GM12878 (cell line): ENCODE data around the gene SLC15A3. TPM values are rescaled to one million over a fixed set of nuclear protein-coding genes. Genes with fewer than 3 reads are reported as not detected.

Experiments used
- ASH2L ChIP-seq: fragments of 300-600, 200-600 bp; sonication (generic); IDR thresholded peaks from 2 replicates; pipeline ENCODE4 v1.6.1; 2017; ENCODE audit warnings: low read depth, mild to moderate bottlenecking, borderline replicate concordance
- BMI1 ChIP-seq: fragments of 450-650 bp; IDR thresholded peaks from 2 replicates; pipeline ENCODE4 v1.6.1; 2016; ENCODE audit warnings: mild to moderate bottlenecking, moderate library complexity, borderline replicate concordance
- CBX3 ChIP-seq: fragments of 200-600 bp; sonication (generic); IDR thresholded peaks from 2 replicates; pipeline ENCODE4 v1.6.1; 2016; ENCODE audit warnings: low read depth, borderline replicate concordance
- CHD4 ChIP-seq: fragments of 200-600 bp; sonication (generic); IDR thresholded peaks from 2 replicates; pipeline ENCODE4 v1.6.1; 2016; ENCODE audit warnings: mild to moderate bottlenecking
- ETV6 ChIP-seq, 2 experiments: fragments of 450-650 bp in 1 of 2; IDR thresholded peaks in 1 of 2; conservative IDR thresholded peaks in 1 of 2; 2 replicates each; pipeline ENCODE4 v1.6.1; 2014; ENCODE audit warnings: antibody characterized with exemption in 1 of 2, borderline replicate concordance in 1 of 2, low read depth in 1 of 2, mild to moderate bottlenecking in 1 of 2, moderate library complexity in 1 of 2
- NFYB ChIP-seq: IDR thresholded peaks from 2 replicates; pipeline ENCODE4 v1.6.1; 2011; ENCODE audit warnings: low read depth, mild to moderate bottlenecking, low read length, improper control_type of control experiment, moderate library complexity; ENCODE audit not compliant: insufficient read depth
- POLR2A ChIP-seq: IDR thresholded peaks from 2 replicates; pipeline ENCODE4 v1.6.1; 2011; ENCODE audit warnings: low read depth, mild to moderate bottlenecking, low read length
- RBBP5 ChIP-seq: fragments of 200-600 bp; sonication (generic); conservative IDR thresholded peaks from 2 replicates; pipeline ENCODE4 v1.6.1; 2016
- SREBF1 ChIP-seq: IDR thresholded peaks from 2 replicates; pipeline ENCODE4 v1.6.1; 2012; ENCODE audit warnings: mild to moderate bottlenecking, low read length
- ZBED1 ChIP-seq: IDR thresholded peaks from 2 replicates; pipeline ENCODE4 v1.6.1; 2016; ENCODE audit warnings: borderline replicate concordance
- ZNF207 ChIP-seq: fragments of 450-650 bp; IDR thresholded peaks from 2 replicates; pipeline ENCODE4 v1.6.1; 2014; ENCODE audit warnings: antibody characterized with exemption, mild to moderate bottlenecking, borderline replicate concordance
- ZNF24 ChIP-seq: fragments of 450-650 bp; IDR thresholded peaks from 2 replicates; pipeline ENCODE4 v1.6.1; 2017; ENCODE audit warnings: antibody characterized with exemption, mild to moderate bottlenecking
- polyA plus RNA-seq, 11 experiments: library from polyadenylated mRNA; depleted of rRNA in 4 of 11; unstranded in 6 of 11; stranded (reverse) in 5 of 11; fragments of >200 nt; fragmentation: Nextera tagmentation in 4 of 11; fragmentation: Illumina TruSeq in 1 of 11; extraction: Ambion mirVana in 4 of 11; extraction: Trizol in 1 of 11; gene quantifications; 1 replicate in 1 of 11; 2 replicates in 10 of 11; pipeline versions ENCODE4 v1.2.1 to v1.2.3, GENCODE V29; 2011 to 2016; ENCODE audit warnings: inconsistent platforms in 2 of 11, missing spikeins in 2 of 11, low read depth in 1 of 11
- total RNA-seq, 4 experiments: library from RNA; depleted of rRNA in 3 of 4; stranded (reverse); fragments of >200 nt in 3 of 4; fragmentation: Illumina TruSeq in 1 of 4; extraction: Trizol in 1 of 4; gene quantifications; 2 replicates each; pipeline versions ENCODE4 v1.2.1 to v1.2.3, GENCODE V29; 2013 to 2021
- TF ChIP-seq, protein P1 (sequence below): fragments of 450-650 bp; IDR thresholded peaks from 2 replicates; pipeline ENCODE4 v1.6.1; 2014; ENCODE audit warnings: mild to moderate bottlenecking
- TF ChIP-seq, protein P2 (sequence below): IDR thresholded peaks from 2 replicates; pipeline ENCODE4 v1.6.1; 2012; ENCODE audit warnings: low read depth, low read length, improper control_type of control experiment
- TF ChIP-seq, protein P3 (sequence below): fragments of 450-650 bp; formaldehyde crosslinking; IDR thresholded peaks from 2 replicates; pipeline ENCODE4 v1.4.0; 2020; ENCODE audit warnings: mild to moderate bottlenecking, moderate library complexity
- TF ChIP-seq, protein P4 (sequence below): fragments of 450-650 bp; IDR thresholded peaks from 2 replicates; pipeline ENCODE4 v1.6.1; 2016; ENCODE audit warnings: mild to moderate bottlenecking
- TF ChIP-seq, protein P5 (sequence below): fragments of 450-650 bp; conservative IDR thresholded peaks from 2 replicates; pipeline ENCODE4 v1.6.1; 2017; ENCODE audit warnings: mild to moderate bottlenecking, moderate library complexity
- TF ChIP-seq, protein P6 (sequence below): fragments of 450-650 bp; IDR thresholded peaks from 2 replicates; pipeline ENCODE4 v1.6.1; 2016; ENCODE audit warnings: mild to moderate bottlenecking
- TF ChIP-seq, protein P7 (sequence below): IDR thresholded peaks from 2 replicates; pipeline ENCODE4 v1.6.1; 2012; ENCODE audit warnings: low read depth, low read length, improper control_type of control experiment

The SLC15A3 gene
- total and polyA plus RNA-seq, 10 of the 15 experiments (the other 5 are each of a cell fraction or from before 2014, with no cell fraction given), result 17.7 to 102 (median 55.8) TPM

DNA sequence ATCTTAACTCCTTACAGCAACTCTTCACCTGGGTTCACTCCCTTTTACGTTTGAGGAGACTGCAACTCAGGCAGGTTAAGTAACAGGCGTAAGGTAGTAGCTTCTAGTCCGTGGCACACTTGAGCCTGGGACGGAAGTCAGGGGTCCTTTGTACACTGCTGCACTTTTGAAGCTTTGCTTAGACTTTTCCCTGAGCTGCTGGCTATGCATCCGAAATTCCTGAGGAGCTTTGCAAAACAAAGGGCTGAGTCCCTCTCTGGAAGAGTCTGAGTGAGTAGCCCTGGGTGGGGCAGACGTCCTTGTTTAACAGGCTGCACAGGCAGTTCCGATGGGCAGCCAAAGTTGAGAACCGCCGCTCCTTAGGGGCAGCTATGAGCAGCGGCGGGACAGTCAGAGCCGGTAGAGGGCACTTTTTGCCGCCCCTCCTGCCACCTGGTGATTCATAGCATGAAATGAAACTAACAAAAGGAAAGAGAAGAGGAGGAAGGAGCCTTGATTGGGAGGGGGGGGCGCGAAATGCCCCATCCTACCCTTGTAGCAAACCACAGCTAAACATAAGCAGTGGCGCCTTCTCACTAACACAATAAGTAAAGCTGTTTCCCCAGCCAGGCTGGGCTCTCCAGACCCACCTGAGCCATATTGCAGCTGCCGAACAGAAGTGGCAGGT, 36.6 kb downstream of the SLC15A3 start (continued):
- TF ChIP-seq, protein P1, sequence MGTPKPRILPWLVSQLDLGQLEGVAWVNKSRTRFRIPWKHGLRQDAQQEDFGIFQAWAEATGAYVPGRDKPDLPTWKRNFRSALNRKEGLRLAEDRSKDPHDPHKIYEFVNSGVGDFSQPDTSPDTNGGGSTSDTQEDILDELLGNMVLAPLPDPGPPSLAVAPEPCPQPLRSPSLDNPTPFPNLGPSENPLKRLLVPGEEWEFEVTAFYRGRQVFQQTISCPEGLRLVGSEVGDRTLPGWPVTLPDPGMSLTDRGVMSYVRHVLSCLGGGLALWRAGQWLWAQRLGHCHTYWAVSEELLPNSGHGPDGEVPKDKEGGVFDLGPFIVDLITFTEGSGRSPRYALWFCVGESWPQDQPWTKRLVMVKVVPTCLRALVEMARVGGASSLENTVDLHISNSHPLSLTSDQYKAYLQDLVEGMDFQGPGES, result no peak
- no peak for TF ChIP-seq ASH2L
- TF ChIP-seq CHD4, result no peak
- TF ChIP-seq ETV6 (conservative IDR thresholded peaks at IDR 0.05 in 1 of 2, IDR thresholded peaks at IDR 0.05 in 1 of 2; ENCODE audit: borderline replicate concordance in 1 of 2, low read depth in 1 of 2), result peak in 1 of 2 experiments; percentile 100; a peak in 2 of 4 replicates
- TF ChIP-seq, protein P2, sequence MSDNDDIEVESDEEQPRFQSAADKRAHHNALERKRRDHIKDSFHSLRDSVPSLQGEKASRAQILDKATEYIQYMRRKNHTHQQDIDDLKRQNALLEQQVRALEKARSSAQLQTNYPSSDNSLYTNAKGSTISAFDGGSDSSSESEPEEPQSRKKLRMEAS, result peak; percentile 64
- no peak for TF ChIP-seq NFYB
- TF ChIP-seq, protein P3, sequence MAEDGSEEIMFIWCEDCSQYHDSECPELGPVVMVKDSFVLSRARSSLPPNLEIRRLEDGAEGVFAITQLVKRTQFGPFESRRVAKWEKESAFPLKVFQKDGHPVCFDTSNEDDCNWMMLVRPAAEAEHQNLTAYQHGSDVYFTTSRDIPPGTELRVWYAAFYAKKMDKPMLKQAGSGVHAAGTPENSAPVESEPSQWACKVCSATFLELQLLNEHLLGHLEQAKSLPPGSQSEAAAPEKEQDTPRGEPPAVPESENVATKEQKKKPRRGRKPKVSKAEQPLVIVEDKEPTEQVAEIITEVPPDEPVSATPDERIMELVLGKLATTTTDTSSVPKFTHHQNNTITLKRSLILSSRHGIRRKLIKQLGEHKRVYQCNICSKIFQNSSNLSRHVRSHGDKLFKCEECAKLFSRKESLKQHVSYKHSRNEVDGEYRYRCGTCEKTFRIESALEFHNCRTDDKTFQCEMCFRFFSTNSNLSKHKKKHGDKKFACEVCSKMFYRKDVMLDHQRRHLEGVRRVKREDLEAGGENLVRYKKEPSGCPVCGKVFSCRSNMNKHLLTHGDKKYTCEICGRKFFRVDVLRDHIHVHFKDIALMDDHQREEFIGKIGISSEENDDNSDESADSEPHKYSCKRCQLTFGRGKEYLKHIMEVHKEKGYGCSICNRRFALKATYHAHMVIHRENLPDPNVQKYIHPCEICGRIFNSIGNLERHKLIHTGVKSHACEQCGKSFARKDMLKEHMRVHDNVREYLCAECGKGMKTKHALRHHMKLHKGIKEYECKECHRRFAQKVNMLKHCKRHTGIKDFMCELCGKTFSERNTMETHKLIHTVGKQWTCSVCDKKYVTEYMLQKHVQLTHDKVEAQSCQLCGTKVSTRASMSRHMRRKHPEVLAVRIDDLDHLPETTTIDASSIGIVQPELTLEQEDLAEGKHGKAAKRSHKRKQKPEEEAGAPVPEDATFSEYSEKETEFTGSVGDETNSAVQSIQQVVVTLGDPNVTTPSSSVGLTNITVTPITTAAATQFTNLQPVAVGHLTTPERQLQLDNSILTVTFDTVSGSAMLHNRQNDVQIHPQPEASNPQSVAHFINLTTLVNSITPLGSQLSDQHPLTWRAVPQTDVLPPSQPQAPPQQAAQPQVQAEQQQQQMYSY (CRISPR knock-in tag), result no peak
- 0 out of 2 replicates have a peak, but pooled peaks have one; percentile 24 for TF ChIP-seq ZBED1
- no peak for TF ChIP-seq CBX3
- TF ChIP-seq SREBF1, result peak; percentile 56; the same call in 1 of the 2 replicates
- TF ChIP-seq, protein P4, sequence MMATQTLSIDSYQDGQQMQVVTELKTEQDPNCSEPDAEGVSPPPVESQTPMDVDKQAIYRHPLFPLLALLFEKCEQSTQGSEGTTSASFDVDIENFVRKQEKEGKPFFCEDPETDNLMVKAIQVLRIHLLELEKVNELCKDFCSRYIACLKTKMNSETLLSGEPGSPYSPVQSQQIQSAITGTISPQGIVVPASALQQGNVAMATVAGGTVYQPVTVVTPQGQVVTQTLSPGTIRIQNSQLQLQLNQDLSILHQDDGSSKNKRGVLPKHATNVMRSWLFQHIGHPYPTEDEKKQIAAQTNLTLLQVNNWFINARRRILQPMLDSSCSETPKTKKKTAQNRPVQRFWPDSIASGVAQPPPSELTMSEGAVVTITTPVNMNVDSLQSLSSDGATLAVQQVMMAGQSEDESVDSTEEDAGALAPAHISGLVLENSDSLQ, result 0 out of 2 replicates have a peak, but pooled peaks have one; percentile 18
- TF ChIP-seq, protein P5, sequence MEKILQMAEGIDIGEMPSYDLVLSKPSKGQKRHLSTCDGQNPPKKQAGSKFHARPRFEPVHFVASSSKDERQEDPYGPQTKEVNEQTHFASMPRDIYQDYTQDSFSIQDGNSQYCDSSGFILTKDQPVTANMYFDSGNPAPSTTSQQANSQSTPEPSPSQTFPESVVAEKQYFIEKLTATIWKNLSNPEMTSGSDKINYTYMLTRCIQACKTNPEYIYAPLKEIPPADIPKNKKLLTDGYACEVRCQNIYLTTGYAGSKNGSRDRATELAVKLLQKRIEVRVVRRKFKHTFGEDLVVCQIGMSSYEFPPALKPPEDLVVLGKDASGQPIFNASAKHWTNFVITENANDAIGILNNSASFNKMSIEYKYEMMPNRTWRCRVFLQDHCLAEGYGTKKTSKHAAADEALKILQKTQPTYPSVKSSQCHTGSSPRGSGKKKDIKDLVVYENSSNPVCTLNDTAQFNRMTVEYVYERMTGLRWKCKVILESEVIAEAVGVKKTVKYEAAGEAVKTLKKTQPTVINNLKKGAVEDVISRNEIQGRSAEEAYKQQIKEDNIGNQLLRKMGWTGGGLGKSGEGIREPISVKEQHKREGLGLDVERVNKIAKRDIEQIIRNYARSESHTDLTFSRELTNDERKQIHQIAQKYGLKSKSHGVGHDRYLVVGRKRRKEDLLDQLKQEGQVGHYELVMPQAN, result peak; percentile 37
- no peak for TF ChIP-seq RBBP5
- TF ChIP-seq ZNF24, result no peak
- TF ChIP-seq POLR2A, result peak; percentile 31; the same call in 1 of the 2 replicates
- TF ChIP-seq, protein P6, sequence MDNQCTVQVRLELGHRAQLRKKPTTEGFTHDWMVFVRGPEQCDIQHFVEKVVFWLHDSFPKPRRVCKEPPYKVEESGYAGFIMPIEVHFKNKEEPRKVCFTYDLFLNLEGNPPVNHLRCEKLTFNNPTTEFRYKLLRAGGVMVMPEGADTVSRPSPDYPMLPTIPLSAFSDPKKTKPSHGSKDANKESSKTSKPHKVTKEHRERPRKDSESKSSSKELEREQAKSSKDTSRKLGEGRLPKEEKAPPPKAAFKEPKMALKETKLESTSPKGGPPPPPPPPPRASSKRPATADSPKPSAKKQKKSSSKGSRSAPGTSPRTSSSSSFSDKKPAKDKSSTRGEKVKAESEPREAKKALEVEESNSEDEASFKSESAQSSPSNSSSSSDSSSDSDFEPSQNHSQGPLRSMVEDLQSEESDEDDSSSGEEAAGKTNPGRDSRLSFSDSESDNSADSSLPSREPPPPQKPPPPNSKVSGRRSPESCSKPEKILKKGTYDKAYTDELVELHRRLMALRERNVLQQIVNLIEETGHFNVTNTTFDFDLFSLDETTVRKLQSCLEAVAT, result peak; percentile 75
- TF ChIP-seq ZNF207, result 0 out of 2 replicates have a peak, but pooled peaks have one; percentile 28
- no peak; the same call in 1 of the 2 replicates for TF ChIP-seq BMI1
- TF ChIP-seq, protein P7, sequence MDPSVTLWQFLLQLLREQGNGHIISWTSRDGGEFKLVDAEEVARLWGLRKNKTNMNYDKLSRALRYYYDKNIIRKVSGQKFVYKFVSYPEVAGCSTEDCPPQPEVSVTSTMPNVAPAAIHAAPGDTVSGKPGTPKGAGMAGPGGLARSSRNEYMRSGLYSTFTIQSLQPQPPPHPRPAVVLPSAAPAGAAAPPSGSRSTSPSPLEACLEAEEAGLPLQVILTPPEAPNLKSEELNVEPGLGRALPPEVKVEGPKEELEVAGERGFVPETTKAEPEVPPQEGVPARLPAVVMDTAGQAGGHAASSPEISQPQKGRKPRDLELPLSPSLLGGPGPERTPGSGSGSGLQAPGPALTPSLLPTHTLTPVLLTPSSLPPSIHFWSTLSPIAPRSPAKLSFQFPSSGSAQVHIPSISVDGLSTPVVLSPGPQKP, result no peak
